Natural killer cell treated with Interleukin-12 subunit alpha and Interleukin-12 subunit beta and Interleukin-15 and Interleukin-18, amount 100 ng/mL, for 72 hours (primary cell): ENCODE data around the gene MALRD1. TPM values are rescaled to one million over a fixed set of nuclear protein-coding genes. Genes with fewer than 3 reads are reported as not detected.

Experiments used
- ATAC-seq, 2 donors: fragments of 150-1000 bp; cut with Tn5 transposase in 1 of 2; sonication (Bioruptor Pico), chemical (Tn5 transposase) in 1 of 2; 2 replicates each; pipeline ENCODE4 v1.10.0; 2021
- DNase-seq: peaks from one replicate; pipeline ENCODE4 v3.0.0; 2022; ENCODE audit warnings: low spot score
- H3K27ac Mint-ChIP-seq, 2 donors: 1 replicate in 1 of 2; 2 replicates in 1 of 2; pipeline ENCODE4 v1.8.0; 2022; ENCODE audit warnings: mixed read lengths in 2 of 2, mild to moderate bottlenecking in 1 of 2, moderate library complexity in 1 of 2
- H3K27me3 Mint-ChIP-seq, 2 donors: 1 replicate in 1 of 2; 2 replicates in 1 of 2; pipeline ENCODE4 v1.8.0; 2022; ENCODE audit warnings: mixed read lengths in 2 of 2
- H3K36me3 Mint-ChIP-seq: one replicate; pipeline ENCODE4 v1.8.0; 2022; ENCODE audit warnings: mixed read lengths
- H3K4me1 Mint-ChIP-seq, 2 donors: 1 replicate in 1 of 2; 2 replicates in 1 of 2; pipeline ENCODE4 v1.8.0; 2022; ENCODE audit warnings: low read depth in 2 of 2, mixed read lengths in 2 of 2, mild to moderate bottlenecking in 1 of 2
- H3K4me3 Mint-ChIP-seq: one replicate; pipeline ENCODE4 v1.8.0; 2022; ENCODE audit warnings: mixed read lengths
- H3K9me3 Mint-ChIP-seq: 2 replicates; pipeline ENCODE4 v1.8.0; 2022; ENCODE audit warnings: mixed read lengths
- total RNA-seq, 2 donors: library from RNA; stranded (reverse); gene quantifications; one replicate each; pipeline ENCODE4 v1.2.3, GENCODE V29; 2022

The MALRD1 gene
- total RNA-seq, 2 donors from 2014 or later, result 0.39 TPM; not detected in 1

DNA sequence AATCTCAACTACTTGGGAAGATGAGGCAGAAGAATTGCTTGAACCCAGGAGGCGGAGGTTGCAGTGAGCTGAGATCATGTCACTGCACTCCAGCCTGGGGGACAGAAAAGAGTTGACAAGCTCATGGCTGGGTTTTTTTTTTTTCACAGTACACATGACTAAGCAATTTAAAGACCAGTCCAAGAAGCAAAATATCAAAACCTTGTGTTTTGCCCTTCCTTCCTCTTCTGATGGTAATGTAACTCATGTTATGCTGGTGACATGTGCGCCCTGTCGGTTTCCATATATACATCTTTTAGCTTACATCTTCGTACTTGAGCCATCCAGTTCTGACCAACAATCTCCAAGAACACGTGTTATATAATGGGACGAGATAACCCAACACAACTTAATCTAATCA lies 530.0 kb downstream of the MALRD1 start:
- H3K4me1 Mint-ChIP-seq, result no peaks in the 10 kb centered on the region
- DNase-seq, result no peak
- H3K27me3 Mint-ChIP-seq, result no peaks in the 10 kb centered on the region
- no peak overlapping the region for H3K4me3 Mint-ChIP-seq
- H3K9me3 Mint-ChIP-seq, result no peaks in the 10 kb centered on the region
- no peak overlapping the region for H3K27ac Mint-ChIP-seq
- H3K36me3 Mint-ChIP-seq, result no peaks in the 10 kb centered on the region
- no peak for ATAC-seq

GRCh38 chr10:19579761-19580545 lies 531.4 kb downstream of the MALRD1 start:
- Mint-ChIP-seq H3K4me3 (no peak overlapping the region), H3K36me3 (no peaks in the 10 kb centered on the region), H3K9me3 (peaks cover 2% of the 10 kb centered on the region), H3K4me1 (no peaks in the 10 kb centered on the region), H3K27ac (no peak overlapping the region), H3K27me3 (no peaks in the 10 kb centered on the region)
- DNase-seq, result no peak
- ATAC-seq, result no peak

DNA sequence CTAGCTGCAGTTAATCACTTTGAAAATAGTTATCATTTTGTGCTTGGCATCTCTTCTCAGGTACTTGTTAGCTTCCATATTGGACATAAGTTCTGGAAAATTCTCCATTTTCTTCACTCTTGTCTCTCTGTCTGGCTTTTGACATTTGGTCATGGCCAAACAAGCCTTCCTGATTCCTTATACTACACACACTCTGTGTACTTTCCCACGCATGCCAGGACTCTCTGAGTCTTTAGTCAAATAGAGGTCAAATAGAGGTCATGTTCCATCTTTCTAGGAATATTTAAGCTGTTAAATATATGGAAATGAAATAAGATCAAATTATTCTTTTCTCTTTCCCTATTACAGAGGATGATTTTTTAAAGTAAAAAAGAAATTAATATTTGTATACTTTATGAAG lies 532.1 kb downstream of the MALRD1 start:
- H3K4me1 Mint-ChIP-seq, result no peaks in the 10 kb centered on the region
- H3K27me3 Mint-ChIP-seq, result no peaks in the 10 kb centered on the region
- peaks cover 5% of the 10 kb centered on the region for H3K9me3 Mint-ChIP-seq
- no peaks in the 10 kb centered on the region for H3K36me3 Mint-ChIP-seq
- ATAC-seq (no peak), DNase-seq (no peak)
- no peak overlapping the region for H3K4me3 Mint-ChIP-seq
- H3K27ac Mint-ChIP-seq, result no peak overlapping the region

GRCh38 chr10:19588608-19589007 lies 540.0 kb downstream of the MALRD1 start:
- no peaks in the 10 kb centered on the region for H3K27me3 Mint-ChIP-seq
- H3K4me1 Mint-ChIP-seq, result no peaks in the 10 kb centered on the region
- no peak overlapping the region for H3K27ac Mint-ChIP-seq
- peaks cover 8% of the 10 kb centered on the region for H3K9me3 Mint-ChIP-seq
- ATAC-seq (no peak), DNase-seq (no peak)
- peaks cover 5% of the 10 kb centered on the region for H3K36me3 Mint-ChIP-seq
- H3K4me3 Mint-ChIP-seq, result no peak overlapping the region

DNA sequence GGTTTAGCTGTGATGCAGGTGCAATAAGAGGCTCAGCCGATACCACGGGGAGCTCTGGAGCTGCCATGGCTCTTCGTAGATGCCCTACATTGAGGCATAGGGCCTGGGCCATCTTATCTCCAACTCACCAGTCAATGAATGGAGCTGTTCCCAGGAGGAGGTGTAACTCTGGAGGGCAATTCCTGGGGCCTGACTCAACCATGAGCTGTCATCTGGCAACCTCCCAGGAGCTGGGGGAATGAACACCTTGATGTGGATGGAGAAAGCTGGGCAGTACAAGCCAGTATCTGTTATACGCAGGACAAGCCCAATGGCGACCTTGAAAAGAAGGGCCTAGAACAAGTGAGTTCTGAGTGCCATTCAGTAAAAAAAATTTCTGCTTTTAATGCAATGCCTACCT lies 543.7 kb downstream of the MALRD1 start:
- H3K36me3 Mint-ChIP-seq, result peaks cover 1% of the 10 kb centered on the region
- no peak overlapping the region for H3K4me3 Mint-ChIP-seq
- no peaks in the 10 kb centered on the region for H3K27me3 Mint-ChIP-seq
- H3K9me3 Mint-ChIP-seq, result no peaks in the 10 kb centered on the region
- DNase-seq, result no peak
- no peaks in the 10 kb centered on the region for H3K4me1 Mint-ChIP-seq
- ATAC-seq, result no peak
- H3K27ac Mint-ChIP-seq, result no peak overlapping the region

GRCh38 chr10:19595212-19595845 lies 546.7 kb downstream of the MALRD1 start:
- no peaks in the 10 kb centered on the region for H3K4me1 Mint-ChIP-seq
- ATAC-seq (no peak), DNase-seq (no peak)
- peaks cover 4% of the 10 kb centered on the region for H3K9me3 Mint-ChIP-seq
- no peaks in the 10 kb centered on the region for H3K36me3 Mint-ChIP-seq
- no peak overlapping the region for H3K4me3 Mint-ChIP-seq
- H3K27me3 Mint-ChIP-seq, result peaks cover 0 to 2% of the 10 kb centered on the region in 2 donors
- no peak overlapping the region for H3K27ac Mint-ChIP-seq

- Mint-ChIP-seq H3K4me1 (no peaks in the 10 kb centered on the region), H3K9me3 (no peaks in the 10 kb centered on the region), H3K27me3 (no peaks in the 10 kb centered on the region), H3K27ac (no peak overlapping the region), H3K4me3 (no peak overlapping the region), H3K36me3 (no peaks in the 10 kb centered on the region)
- DNase-seq (no peak), ATAC-seq (no peak)
These were observed 557.2 kb downstream of the MALRD1 start for GRCh38 chr10:19605806-19606205.

DNA sequence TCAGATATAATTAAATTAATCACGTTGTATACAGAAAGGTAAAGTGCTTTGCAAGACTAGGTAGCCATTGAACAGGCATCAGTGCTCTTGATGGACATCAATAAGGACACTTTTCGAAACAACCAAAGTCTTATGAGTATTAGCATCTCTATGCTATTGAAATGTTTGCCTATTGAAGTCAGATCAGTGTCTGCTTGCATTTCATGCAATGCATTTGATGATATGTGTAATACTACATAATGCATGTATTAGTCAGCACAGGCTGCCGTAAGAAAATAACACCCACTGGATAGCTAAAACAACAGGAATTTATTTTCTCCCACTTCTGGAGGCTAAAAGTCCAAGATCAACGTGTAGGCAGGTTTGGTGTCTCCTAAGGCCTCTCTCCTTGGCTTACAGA lies 558.4 kb downstream of the MALRD1 start:
- H3K9me3 Mint-ChIP-seq, result no peaks in the 10 kb centered on the region
- H3K27me3 Mint-ChIP-seq, result no peaks in the 10 kb centered on the region
- ATAC-seq (no peak), DNase-seq (no peak)
- H3K4me3 Mint-ChIP-seq, result no peak overlapping the region
- no peaks in the 10 kb centered on the region for H3K4me1 Mint-ChIP-seq
- H3K27ac Mint-ChIP-seq, result no peak overlapping the region
- H3K36me3 Mint-ChIP-seq, result no peaks in the 10 kb centered on the region

DNA sequence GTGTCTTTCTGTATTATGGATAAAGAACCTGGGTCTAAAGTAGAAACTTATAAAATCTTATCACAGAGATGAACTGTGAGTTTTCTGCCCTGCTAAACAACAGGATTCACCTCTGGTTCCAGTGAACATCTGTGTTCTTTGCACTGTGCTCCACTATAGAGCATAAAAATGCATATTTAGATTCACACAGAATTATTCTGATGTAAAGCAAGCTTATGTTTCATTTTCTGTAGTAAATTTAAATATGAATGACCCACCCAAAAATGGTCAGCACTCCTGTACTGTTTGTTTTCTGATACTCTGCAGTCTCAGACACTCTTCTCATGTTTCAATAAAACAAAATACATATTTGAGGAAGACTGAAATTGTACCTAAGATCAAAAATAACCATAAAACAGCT lies 563.2 kb downstream of the MALRD1 start:
- no peaks in the 10 kb centered on the region for H3K4me1 Mint-ChIP-seq
- no peak overlapping the region for H3K4me3 Mint-ChIP-seq
- no peaks in the 10 kb centered on the region for H3K27me3 Mint-ChIP-seq
- no peaks in the 10 kb centered on the region for H3K9me3 Mint-ChIP-seq
- no peak overlapping the region for H3K27ac Mint-ChIP-seq
- DNase-seq (no peak), ATAC-seq (no peak)
- no peaks in the 10 kb centered on the region for H3K36me3 Mint-ChIP-seq

DNA sequence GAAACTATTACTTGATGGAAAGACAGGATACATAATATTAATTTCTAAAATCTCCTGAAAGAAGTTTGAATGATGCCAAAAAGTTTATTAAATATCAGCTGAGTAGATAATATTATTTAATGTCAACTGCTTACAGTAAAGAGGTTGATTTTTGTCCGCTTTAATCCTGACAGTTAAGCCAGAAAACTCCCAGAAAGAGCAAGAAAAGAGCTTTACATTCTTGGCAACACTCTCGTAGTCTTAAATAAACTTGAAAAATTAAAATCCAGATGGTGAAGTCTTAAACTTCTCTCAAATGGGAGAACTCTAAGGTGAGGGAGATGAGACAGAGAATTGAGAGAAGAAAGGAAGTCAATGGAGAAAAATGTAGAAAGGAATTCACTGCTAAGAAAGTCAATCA lies 568.4 kb downstream of the MALRD1 start:
- no peaks in the 10 kb centered on the region for H3K36me3 Mint-ChIP-seq
- ATAC-seq (no peak), DNase-seq (no peak)
- H3K27me3 Mint-ChIP-seq, result peaks cover 0 to 2% of the 10 kb centered on the region in 2 donors
- no peaks in the 10 kb centered on the region for H3K9me3 Mint-ChIP-seq
- no peak overlapping the region for H3K4me3 Mint-ChIP-seq
- H3K4me1 Mint-ChIP-seq, result no peaks in the 10 kb centered on the region
- no peak overlapping the region for H3K27ac Mint-ChIP-seq

- ATAC-seq, result no peak
These were observed 572.2 kb downstream of the MALRD1 start for GRCh38 chr10:19620811-19621210.

GRCh38 chr10:19623321-19623720 lies 574.7 kb downstream of the MALRD1 start:
- H3K4me3 Mint-ChIP-seq, result no peak overlapping the region
- H3K9me3 Mint-ChIP-seq, result no peaks in the 10 kb centered on the region
- DNase-seq (no peak), ATAC-seq (no peak)
- peaks cover 0 to 2% of the 10 kb centered on the region in 2 donors for H3K27me3 Mint-ChIP-seq
- no peaks in the 10 kb centered on the region for H3K36me3 Mint-ChIP-seq
- no peak overlapping the region for H3K27ac Mint-ChIP-seq
- H3K4me1 Mint-ChIP-seq, result no peaks in the 10 kb centered on the region

More at GRCh38 chr10:19620811-19621210, 572.2 kb downstream of the MALRD1 start:
- no peaks in the 10 kb centered on the region for H3K36me3 Mint-ChIP-seq
- no peak overlapping the region for H3K4me3 Mint-ChIP-seq
- no peaks in the 10 kb centered on the region for H3K9me3 Mint-ChIP-seq
- no peak for DNase-seq
- no peak overlapping the region for H3K27ac Mint-ChIP-seq
- peaks cover 0 to 2% of the 10 kb centered on the region in 2 donors for H3K27me3 Mint-ChIP-seq
- no peaks in the 10 kb centered on the region for H3K4me1 Mint-ChIP-seq

DNA sequence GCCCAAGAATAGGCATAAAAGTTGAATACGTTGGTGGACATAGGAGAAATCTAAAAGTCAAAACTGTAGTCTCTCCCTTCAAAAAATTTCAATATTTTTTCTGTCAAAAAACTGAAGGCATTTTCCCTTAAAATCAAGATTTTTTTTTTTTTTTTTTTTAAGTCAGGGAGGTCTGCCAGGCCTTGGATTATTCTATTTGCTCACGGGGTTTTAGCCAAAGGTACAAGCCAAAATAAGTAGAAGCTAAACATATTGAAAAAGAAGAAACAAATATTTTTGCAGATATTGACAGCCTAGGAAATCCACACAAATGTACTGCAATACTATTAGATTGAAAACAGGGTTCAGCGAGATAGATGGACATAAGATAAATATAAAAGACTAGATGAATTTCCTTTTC lies 577.6 kb downstream of the MALRD1 start:
- Mint-ChIP-seq H3K27me3 (peaks cover 0 to 2% of the 10 kb centered on the region in 2 donors), H3K4me3 (no peak overlapping the region), H3K9me3 (no peaks in the 10 kb centered on the region), H3K27ac (no peak overlapping the region), H3K36me3 (no peaks in the 10 kb centered on the region), H3K4me1 (no peaks in the 10 kb centered on the region)
- DNase-seq, result no peak
- no peak for ATAC-seq

- no peaks in the 10 kb centered on the region for H3K36me3 Mint-ChIP-seq
- H3K4me1 Mint-ChIP-seq, result no peaks in the 10 kb centered on the region
- no peaks in the 10 kb centered on the region for H3K9me3 Mint-ChIP-seq
- no peaks in the 10 kb centered on the region for H3K27me3 Mint-ChIP-seq
- DNase-seq (no peak), ATAC-seq (no peak)
- no peak overlapping the region for H3K27ac Mint-ChIP-seq
- H3K4me3 Mint-ChIP-seq, result no peak overlapping the region
These were observed 580.4 kb downstream of the MALRD1 start for GRCh38 chr10:19628767-19629560.
